ENCODE measurements around the gene PHB1. TPM values are rescaled to one million over a fixed set of nuclear protein-coding genes. Genes with fewer than 3 reads are reported as not detected.
"Not testable (repeated sequence)": the region's sequence is repeated elsewhere in the genome, so short reads cannot be mapped to it uniquely, and the experiment has no call there.

The PHB1 gene
- total RNA-seq, 1 experiment from 2014 or later: 136 TPM

DNA sequence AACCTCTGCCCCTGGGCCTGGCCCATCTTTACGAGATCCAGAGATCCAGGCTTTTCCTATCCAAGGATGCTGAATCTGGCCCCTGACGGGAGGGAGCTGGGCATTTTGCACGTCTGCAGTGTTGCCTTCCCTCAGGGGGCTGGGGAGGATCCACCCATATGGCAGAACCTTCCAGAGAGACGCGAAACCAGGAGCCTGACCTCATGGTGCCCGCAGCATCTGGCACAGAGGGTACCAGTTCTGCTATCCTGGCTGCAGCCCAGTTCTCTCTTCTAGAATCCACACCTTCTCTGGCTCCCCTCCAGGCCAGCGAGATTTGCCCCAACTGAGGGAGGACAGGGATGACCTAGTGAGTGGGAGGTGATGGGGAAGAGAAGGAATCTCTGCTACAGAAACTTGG, 32.1 kb downstream of the PHB1 start:
- DNase-seq (ENCODE audit: extremely low read depth, low read depth): no peak

DNA sequence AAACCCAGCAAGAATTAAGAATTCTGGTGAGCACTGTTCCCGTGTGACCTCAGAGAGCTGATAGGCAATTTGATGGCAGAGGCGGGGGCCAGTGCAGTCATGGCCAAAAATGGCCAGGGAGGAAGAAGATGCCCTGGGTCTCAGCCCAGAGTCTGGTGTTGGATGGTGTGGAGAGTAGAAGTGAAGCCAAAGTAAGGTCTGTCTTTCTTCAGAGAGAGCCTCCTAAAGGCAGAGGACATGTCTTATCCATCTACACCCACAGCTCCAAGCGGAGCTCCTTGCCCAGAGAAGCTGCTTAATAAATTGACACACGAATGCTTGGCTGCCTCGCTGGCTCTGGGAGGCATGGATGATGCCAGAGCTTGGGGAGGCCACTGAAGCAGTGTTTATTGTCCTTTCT, 32.9 kb downstream of the PHB1 start:
- DNase-seq (ENCODE audit: extremely low read depth, low read depth): no peak

- no peak for DNase-seq (ENCODE audit: extremely low read depth, low read depth)
Observed at GRCh38 chr17:49381033-49381432, 33.6 kb downstream of the PHB1 start.

DNA sequence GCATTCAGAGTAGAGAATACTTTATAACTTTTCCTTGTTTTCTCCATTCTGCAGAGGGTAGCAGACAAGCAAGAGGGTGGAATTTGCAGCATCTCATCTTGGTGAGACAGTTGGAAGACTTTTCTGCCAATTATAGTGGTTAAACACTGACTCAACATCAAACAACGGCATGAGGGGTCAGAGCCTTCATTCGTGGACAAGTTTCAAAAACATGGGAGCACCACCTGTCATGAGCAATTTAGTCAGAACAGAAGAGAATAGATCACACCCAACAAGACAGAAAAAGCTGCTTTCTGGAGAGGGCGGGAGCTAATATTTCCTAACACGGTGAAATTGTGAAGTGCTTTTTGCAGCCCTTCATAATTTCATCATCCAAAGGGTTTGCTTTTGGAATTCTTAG, 34.8 kb downstream of the PHB1 start:
- DNase-seq (ENCODE audit: extremely low read depth, low read depth): no peak

DNA sequence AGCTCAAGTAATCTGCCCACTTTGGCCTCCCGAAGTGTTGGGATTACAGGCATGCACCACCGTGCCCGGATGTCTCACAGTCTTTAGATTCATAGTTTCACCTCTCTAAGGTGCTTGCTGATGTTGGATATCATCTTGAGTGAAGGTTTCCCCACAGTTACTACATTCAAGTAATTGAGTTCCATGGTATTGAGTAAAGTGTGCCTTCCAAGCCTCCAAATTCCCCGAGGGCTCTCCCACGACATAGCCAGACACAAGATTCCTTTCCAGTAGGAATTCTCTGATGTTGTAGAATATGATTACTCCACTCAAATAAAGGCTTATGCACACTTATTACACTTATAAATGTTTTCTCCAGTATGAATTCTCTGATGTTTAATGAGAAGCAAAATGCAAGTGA, 36.4 kb downstream of the PHB1 start:
- no peak for DNase-seq (ENCODE audit: extremely low read depth, low read depth)

DNA sequence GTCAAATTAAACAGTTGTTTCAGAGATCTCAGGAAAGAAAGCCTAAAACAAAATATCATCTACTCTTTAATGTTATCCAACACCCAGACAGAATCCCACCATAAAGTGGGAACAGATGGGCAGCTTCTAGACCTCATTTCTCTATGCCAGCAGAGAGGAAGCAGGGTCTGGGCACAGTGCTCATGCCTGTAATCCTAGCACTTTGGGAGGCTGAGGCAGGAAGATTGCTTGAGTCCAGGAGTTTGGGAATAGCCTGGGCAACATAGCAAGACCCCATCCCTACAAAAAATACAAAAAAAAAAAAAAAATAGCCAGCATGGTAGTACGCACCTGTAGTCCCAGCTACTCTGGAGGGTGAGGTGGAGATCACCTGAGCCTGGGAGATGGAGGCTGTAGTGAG, 39.1 kb downstream of the PHB1 start:
- no peak for DNase-seq (ENCODE audit: extremely low read depth, low read depth)

- DNase-seq (ENCODE audit: extremely low read depth, low read depth): no peak
Observed at GRCh38 chr17:49373115-49373514, 41.6 kb downstream of the PHB1 start.

GRCh38 chr17:49372425-49372824, 42.3 kb downstream of the PHB1 start:
- DNase-seq (ENCODE audit: extremely low read depth, low read depth): no peak

- DNase-seq (ENCODE audit: extremely low read depth, low read depth): no peak
Observed at GRCh38 chr17:49370971-49371834, 43.5 kb downstream of the PHB1 start.

GRCh38 chr17:49369760-49370159, 44.9 kb downstream of the PHB1 start:
- DNase-seq (ENCODE audit: extremely low read depth, low read depth): no peak

GRCh38 chr17:49369089-49369488, 45.6 kb downstream of the PHB1 start:
- DNase-seq (ENCODE audit: extremely low read depth, low read depth): no peak

- DNase-seq (ENCODE audit: extremely low read depth, low read depth): peak; percentile 36
Observed at GRCh38 chr17:49365667-49366066, 49.0 kb downstream of the PHB1 start.

DNA sequence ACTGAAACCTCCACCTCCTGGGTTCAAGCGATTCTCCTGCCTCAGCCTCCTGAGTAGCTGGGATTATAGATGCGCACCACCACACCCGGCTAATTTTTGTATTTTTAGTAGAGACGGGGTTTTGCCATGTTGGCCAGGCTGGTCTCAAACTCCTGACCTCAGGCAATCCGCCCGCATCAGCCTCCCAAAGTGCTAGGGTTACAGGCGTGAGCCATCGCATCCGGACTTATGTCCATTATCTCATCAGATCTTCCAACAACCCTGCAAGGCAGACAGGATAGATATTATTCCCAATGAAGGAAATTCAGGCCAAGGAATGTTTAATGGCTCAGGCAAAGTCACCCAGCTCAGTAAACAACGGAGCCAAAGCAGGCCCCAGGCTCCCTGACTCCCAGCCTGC, 49.6 kb downstream of the PHB1 start:
- DNase-seq (ENCODE audit: extremely low read depth, low read depth): not testable (repeated sequence)

DNA sequence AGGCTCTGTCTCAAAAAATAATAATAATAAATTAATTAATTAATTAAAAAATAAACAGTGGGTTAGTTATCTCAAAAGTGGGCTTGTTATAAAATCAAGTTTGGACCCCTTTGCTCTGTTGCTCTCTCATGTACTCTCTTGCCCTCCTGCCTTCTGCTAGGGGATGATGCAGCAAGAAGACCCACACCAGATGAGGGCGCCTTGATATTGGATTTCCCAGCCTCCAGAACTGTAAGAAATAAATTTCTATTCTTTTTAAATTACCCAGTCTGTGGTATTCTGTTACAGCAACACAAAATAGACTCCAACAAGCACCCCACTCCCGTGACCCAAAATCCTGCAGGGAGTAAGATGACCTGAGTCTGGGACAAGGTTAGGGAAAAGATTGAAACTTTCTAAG, 50.6 kb downstream of the PHB1 start:
- no peak for DNase-seq (ENCODE audit: extremely low read depth, low read depth)

DNA sequence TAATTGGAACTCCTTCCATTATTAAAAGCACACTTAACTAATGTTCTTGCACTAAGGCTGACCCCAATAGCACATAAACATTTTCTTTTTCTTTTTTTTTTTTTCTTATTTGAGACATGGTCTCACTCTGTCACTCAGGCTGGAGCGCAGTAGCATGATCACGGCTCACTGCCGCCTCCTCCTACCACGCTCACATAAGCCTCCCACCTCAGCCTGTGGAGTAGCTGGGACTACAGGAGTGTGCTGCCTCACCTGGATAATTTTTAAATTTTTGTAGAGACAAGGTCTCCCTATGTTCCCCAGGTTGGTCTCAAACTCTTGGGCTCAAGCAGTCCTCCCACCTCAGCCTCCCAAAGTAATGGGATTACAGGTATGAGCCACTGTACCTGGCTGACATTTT, 51.4 kb downstream of the PHB1 start:
- DNase-seq (ENCODE audit: extremely low read depth, low read depth): no peak

DNA sequence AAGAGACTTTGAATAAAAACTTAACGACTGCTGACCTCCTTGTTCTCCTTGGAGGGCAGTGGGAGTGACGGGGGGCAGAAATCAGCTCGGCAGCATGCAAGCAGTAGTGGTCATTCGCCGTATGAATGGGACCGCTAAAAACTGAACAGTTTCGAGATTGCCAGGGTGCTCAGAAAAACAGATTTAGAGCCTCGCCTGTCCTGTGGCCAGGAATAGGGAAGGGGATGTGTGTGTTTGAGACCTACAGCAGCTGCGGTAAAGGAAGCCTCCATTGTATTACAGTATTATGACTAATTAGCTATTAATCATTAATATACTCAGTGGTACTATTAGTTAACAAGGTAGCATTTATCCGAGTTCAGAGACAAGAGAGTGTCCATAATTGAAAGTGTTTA, 52.0 kb downstream of the PHB1 start:
- DNase-seq (ENCODE audit: extremely low read depth, low read depth): no peak

- peak; percentile 85 for DNase-seq (ENCODE audit: extremely low read depth, low read depth)
Observed at GRCh38 chr17:49361902-49362722, 52.6 kb downstream of the PHB1 start, which contains the start of gene ZNF652. TSS of gene ZNF652 (minus strand) at chr17:49362250. CDS start at chr17:49317725, 44,525 bp downstream.

- DNase-seq (ENCODE audit: extremely low read depth, low read depth): peak; percentile 7
Observed at GRCh38 chr17:49361129-49361901, 53.4 kb downstream of the PHB1 start.

DNA sequence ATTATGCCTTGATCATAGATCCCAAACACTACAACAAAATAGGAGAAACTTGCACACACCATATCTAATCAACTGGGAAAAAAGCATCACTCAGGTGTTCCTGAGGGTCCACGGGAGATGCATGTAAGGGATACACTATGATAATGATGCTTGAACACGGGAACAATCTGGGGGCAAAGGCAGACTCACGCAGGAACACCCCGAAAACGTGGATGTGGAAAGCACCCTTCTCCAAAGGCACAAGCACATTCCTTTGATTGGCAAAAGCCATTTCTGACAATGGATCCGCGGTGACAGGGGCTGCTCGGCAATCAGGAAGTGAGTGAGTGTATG, 53.9 kb downstream of the PHB1 start:
- DNase-seq (ENCODE audit: extremely low read depth, low read depth): no peak

- DNase-seq (ENCODE audit: extremely low read depth, low read depth): no peak
Observed at GRCh38 chr17:49359990-49360795, 54.5 kb downstream of the PHB1 start.
